HG03521 (cell line): ENCODE measurements around the gene EIF2D.
A peak's percentile ranks its signal among the peaks of the same experiment; 100 is the strongest.
"Not testable (repeated sequence)": the region's sequence is repeated elsewhere in the genome, so short reads cannot be mapped to it uniquely, and the experiment has no call there.

Experiments
- ATAC-seq: cut with Tn5 transposase; IDR thresholded peaks from one replicate; pipeline ENCODE4 v1.9.1; 2021; ENCODE audit warnings: mild to moderate bottlenecking, moderate library complexity; ENCODE audit not compliant: unreplicated experiment

Gene EIF2D

DNA sequence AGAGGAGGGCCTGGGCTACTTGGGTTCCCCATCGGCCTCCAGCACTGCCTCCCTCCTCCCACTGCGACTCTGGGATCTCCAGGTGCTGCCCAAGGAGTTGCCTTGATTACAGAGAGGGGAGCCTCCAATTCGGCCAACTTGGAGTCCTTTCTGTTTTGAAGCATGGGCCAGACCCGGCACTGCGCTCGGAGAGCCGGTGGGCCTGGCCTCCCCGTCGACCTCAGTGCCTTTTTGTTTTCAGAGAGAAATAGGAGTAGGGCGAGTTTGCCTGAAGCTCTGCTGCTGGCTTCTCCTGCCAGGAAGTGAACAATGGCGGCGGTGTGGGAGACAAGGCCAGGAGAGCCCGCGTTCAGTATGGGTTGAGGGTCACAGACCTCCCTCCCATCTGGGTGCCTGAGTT is 24.4 kb downstream of the EIF2D start:
- no peak for ATAC-seq

DNA sequence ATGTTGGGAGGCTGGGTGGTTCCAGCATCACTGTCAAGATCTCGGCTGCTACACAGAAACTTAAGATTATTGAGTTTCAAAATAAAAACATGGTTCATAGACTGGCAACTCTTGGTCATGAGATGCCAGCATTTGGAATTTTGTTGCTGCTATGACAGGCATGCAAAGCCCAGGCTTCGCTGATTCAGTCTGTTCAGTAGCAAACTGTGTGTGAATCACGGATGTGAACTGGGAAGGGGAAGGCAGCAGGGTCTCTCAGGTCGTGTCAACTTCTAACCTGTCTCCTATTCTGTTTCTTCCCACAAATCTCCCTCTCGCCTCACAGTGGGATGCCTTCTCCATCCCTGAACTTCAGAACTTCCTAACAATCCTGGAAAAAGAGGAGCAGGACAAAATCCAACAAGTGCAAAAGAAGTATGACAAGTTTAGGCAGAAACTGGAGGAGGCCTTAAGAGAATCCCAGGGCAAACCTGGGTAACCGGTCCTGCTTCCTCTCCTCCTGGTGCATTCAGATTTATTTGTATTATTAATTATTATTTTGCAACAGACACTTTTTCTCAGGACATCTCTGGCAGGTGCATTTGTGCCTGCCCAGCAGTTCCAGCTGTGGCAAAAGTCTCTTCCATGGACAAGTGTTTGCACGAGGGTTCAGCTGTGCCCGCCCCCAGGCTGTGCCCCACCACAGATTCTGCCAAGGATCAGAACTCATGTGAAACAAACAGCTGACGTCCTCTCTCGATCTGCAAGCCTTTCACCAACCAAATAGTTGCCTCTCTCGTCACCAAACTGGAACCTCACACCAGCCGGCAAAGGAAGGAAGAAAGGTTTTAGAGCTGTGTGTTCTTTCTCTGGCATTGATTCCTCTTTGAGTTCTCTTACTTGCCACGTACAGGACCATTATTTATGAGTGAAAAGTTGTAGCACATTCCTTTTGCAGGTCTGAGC is 25.5 kb downstream of the EIF2D start:
- ATAC-seq, result no peak

GRCh38 chr1:206584683-206585082 is 27.6 kb downstream of the EIF2D start:
- ATAC-seq, result no peak

DNA sequence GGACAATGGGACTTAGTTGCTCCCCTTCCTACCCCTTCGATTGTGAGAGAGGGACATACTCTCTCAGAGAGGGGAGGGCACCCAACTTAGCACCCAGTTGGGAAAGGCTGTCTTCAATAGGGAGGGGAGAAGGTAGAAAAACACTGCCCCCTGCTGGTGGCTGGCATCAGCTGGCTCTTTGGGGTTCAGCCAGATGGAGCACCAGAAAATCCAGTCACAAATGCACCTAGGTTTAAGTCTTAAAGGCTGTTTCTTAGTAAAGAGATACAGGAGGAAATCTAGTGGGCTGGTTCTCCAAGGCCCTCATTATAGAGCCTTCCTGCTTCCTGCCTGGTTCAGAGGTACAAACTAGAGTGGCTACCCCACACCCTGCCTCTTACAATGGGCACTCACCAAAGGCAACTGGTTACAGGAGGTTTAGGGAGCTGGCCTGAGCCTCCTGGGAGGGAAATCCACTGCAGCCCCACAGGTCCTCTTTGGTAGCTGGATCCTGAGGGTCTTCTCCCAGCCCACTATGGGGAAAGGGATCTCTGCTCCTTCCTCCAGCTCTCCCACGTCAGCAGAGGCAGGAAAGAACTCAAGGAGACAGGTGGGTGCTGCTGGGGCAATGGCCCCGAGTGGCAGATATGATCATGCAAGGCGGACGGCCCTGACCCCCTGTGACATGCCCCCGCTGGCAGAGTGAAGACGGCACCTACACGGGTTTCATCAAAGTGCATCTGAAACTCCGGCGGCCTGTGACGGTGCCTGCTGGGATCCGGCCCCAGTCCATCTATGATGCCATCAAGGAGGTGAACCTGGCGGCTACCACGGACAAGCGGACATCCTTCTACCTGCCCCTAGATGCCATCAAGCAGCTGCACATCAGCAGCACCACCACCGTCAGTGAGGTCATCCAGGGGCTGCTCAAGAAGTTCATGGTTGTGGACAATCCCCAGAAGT is 28.3 kb downstream of the EIF2D start:
- ATAC-seq, result no peak

DNA sequence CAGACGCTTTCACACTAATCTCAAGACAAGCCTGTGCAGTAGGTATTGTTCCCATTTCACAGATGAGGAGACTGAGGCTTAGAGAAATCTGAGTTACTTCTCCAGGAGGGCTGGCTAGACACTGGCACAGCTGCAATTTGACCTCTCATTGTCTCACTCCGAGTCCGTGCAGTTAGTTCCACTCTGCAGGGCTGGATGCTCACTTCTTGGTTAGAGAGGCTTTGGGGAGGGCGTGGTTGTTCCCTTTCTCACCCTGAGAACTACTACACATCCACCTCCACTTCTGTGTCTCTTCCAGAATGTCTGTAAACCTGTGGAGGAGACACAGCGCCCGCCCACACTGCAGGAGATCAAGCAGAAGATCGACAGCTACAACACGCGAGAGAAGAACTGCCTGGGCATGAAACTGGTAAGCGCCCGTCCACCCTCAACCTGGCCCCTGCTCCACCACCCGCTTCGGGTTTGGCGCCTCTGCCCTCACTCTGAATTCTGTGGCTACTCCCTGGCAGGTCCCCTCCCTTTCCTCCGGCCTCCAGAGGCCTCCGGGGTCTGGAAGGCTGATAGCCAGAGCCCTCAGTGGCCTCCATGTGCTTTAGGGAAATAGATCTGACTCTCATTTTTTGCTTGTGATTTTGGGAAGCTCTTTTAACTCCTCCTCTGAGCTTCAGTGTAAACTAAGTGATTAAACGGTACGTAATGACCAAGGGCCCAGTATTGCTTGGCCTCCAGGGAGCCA is 29.1 kb downstream of the EIF2D start:
- no peak for ATAC-seq

DNA sequence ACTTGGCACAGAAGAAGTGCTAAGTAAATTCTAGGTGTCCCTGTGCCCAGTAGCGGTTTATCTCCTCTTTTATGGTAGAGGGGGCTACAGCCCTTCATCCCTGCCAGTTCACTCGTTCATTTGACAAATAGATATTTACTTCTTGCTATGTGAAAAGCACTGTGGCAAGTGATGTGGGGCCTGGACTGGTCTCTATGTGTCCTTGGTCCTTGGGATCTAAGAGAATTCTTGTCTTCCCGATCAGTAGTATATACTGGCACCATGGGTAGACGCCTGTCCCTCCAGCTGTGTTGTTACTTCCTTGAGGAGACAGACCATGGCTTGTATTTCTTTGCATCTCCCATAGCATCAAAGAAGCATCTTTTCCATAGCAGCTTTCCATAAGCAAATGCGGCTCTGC is 29.7 kb downstream of the EIF2D start:
- ATAC-seq, result no peak

- no peak for ATAC-seq
Measured at GRCh38 chr1:206581571-206581981, 30.7 kb downstream of the EIF2D start.

- not testable (repeated sequence) for ATAC-seq
Measured at GRCh38 chr1:206581114-206581497, 31.2 kb downstream of the EIF2D start.

- no peak for ATAC-seq
Measured at GRCh38 chr1:206580438-206581113, 31.7 kb downstream of the EIF2D start.

GRCh38 chr1:206579747-206580437 is 32.4 kb downstream of the EIF2D start:
- ATAC-seq, result peak; percentile 84

- no peak for ATAC-seq
Measured at GRCh38 chr1:206578978-206579374, 33.3 kb downstream of the EIF2D start.

DNA sequence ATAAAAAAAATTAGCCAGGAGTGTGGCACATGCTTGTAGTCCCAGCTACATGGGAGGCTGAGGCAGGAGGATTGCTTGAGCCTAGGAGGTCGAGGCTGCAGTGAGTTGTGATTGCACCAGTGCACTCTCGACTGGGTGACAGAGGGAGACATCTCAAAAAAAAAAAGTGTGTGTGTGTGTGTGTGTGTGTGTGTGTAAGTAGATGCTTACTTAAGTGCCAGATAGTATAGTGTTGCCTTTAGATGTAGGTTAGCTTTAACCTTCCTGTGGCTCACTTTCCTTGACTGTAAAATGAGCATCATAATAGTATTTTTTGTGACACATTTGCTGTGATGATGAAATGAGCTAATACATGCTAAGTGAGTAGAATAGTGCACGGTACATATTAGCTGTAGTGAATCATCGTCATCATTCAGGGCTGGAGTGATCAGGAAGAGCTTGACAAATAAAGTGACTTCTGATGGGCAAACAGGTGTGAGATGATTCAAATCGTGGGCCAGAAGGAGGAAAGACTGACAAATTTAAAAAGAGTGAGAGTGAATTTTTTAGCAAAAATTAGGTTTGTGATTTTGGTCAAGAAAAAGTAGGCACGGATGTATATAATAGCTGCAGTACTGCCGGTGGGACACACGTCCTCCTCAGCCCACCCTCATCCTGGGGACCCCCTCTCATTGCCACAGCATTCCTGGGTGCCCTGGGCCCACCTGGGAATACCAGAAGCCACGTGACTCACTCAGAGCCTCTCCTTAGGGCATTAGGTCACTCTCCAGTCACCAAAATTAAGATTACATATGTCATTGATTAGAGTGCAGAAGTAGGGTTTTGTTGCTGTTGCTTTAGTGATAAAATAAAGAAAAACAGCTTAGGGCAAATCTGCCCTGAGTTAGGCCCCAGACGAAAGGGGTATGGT is 33.9 kb downstream of the EIF2D start:
- ATAC-seq, result no peak

GRCh38 chr1:206577626-206578025 is 34.6 kb downstream of the EIF2D start:
- ATAC-seq, result no peak

DNA sequence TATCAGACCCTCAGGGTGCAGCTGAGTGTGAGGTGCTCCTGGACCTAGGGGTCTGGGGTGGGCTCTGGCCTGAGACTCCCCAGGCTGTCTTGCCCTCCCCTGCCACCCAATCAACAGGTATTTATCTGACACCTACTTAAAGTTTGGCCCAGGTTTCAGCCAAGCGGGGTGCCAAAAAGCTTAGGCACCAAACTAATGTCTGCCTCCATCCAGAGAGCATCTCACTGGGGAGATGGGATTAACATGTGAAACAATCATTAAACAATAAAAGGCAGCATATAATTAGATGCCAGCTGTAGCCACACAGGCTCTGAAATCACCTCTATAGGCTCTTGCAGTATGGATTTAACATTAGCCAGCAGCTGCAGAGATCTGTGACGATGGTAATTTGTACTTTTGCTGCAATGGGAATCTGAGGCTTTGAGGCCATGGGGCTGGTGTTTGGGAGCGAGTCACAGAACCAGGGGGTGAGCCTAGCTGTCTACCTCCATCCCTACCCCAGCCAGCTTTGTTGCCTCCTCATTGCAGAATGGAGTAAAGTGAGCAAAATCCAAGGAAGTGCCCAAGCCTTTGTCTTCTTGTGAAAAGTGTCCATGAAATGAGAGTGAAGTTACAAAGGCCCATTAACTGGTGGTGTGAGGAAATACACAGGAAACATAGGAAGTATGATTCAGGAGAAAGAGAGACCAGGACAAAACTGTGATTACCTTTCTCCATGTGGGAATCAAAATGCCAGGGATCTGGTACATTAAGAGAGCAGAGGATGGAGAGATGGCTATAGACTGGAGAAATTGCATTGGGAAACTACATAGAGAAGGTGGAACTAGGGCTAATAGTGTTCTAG is 36.1 kb downstream of the EIF2D start:
- no peak for ATAC-seq

GRCh38 chr1:206575165-206575893 is 36.9 kb downstream of the EIF2D start:
- ATAC-seq, result no peak

DNA sequence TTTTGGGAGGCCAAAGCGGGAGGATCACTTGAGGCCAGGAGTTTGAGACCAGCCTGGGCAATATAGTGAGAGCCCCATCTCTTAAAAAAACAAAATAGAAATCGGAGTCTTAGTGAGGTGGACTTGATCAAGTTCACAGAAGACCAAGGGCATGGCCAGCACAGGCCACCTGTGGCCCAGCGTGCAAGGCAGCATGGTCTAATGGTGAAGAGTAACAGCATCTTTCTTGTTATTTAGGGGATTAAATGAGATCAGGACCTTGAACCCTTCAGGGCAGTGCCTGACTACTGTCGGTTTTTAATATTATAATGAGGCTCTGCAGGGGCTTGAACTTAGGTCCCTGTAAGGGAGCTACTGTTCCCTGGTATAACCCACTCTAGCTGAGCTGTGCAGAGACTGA is 38.5 kb downstream of the EIF2D start:
- ATAC-seq, result no peak

GRCh38 chr1:206573319-206573718 is 38.9 kb downstream of the EIF2D start:
- no peak for ATAC-seq
